PC-9 (cell line): Measurements from ENCODE around the gene PTGR1.

Experiments used
- CTCF ChIP-seq: fragments of 200-600 bp; sonication (generic); conservative IDR thresholded peaks from 2 replicates; pipeline ENCODE4 v1.6.1; 2017; ENCODE audit warnings: mixed run types, antibody characterized with exemption, mild to moderate bottlenecking, moderate library complexity
- EZH2 ChIP-seq: fragments of 200-600 bp; sonication (generic); IDR thresholded peaks from 2 replicates; pipeline ENCODE4 v1.8.0; 2017; ENCODE audit warnings: antibody characterized with exemption, low read depth

GRCh38 chr9:111533099-111533790, 66.2 kb downstream of the PTGR1 start:
- TF ChIP-seq CTCF (no peak), EZH2 (no peak)
